HEK293 (cell line): Measurements from ENCODE around the gene SLC66A2.

Source experiments
- ATF2 ChIP-seq: fragments of 450-650 bp; formaldehyde crosslinking; IDR thresholded peaks from 2 replicates; pipeline ENCODE4 v1.5.1; 2016; ENCODE audit warnings: missing biosample characterization, missing genetic modification characterization, low read depth
- CTCF ChIP-seq: fragments of 450-650 bp; formaldehyde crosslinking; IDR thresholded peaks from 2 replicates; pipeline ENCODE4 v1.5.1; 2016; ENCODE audit warnings: missing biosample characterization, missing genetic modification characterization
- INSM2 ChIP-seq: fragments of 450-650 bp; formaldehyde crosslinking; IDR thresholded peaks from 2 replicates; pipeline ENCODE4 v1.5.1; 2016; ENCODE audit warnings: missing biosample characterization, missing genetic modification characterization
- RBAK ChIP-seq: fragments of 450-650 bp; formaldehyde crosslinking; IDR thresholded peaks from 2 replicates; pipeline ENCODE4 v1.5.1; 2016; ENCODE audit warnings: missing biosample characterization, missing genetic modification characterization
- REST ChIP-seq: fragments of 450-650 bp; formaldehyde crosslinking; IDR thresholded peaks from 2 replicates; pipeline ENCODE4 v1.5.1; 2016; ENCODE audit warnings: missing biosample characterization, missing genetic modification characterization
- ZIC2 ChIP-seq: fragments of 450-650 bp; formaldehyde crosslinking; IDR thresholded peaks from 2 replicates; pipeline ENCODE4 v1.5.1; 2016; ENCODE audit warnings: missing biosample characterization, missing genetic modification characterization
- ZNF26 ChIP-seq: fragments of 450-650 bp; formaldehyde crosslinking; IDR thresholded peaks from 2 replicates; pipeline ENCODE4 v1.5.1; 2016; ENCODE audit warnings: missing biosample characterization, missing genetic modification characterization
- ZNF416 ChIP-seq: fragments of 450-650 bp; formaldehyde crosslinking; IDR thresholded peaks from 2 replicates; pipeline ENCODE4 v1.5.1; 2016; ENCODE audit warnings: missing biosample characterization, missing genetic modification characterization
- ZNF510 ChIP-seq: fragments of 450-650 bp; formaldehyde crosslinking; IDR thresholded peaks from 2 replicates; pipeline ENCODE4 v1.5.1; 2018; ENCODE audit warnings: mild to moderate bottlenecking, missing genetic modification characterization, missing biosample characterization; ENCODE audit not compliant: insufficient replicate concordance
- ZNF624 ChIP-seq: fragments of 450-650 bp; formaldehyde crosslinking; IDR thresholded peaks from 2 replicates; pipeline ENCODE4 v1.5.1; 2017; ENCODE audit warnings: missing biosample characterization, missing genetic modification characterization
- ZNF830 ChIP-seq: fragments of 450-650 bp; IDR thresholded peaks from 2 replicates; pipeline ENCODE4 v1.5.0; 2018; ENCODE audit warnings: missing biosample characterization, missing genetic modification characterization, low read depth, mild to moderate bottlenecking, moderate library complexity
- ZSCAN5A ChIP-seq: fragments of 450-650 bp; formaldehyde crosslinking; IDR thresholded peaks from 2 replicates; pipeline ENCODE4 v1.5.1; 2016; ENCODE audit warnings: missing biosample characterization, missing genetic modification characterization

GRCh38 chr18:79887181-79888000 lies 64.1 kb downstream of the SLC66A2 start:
- no peak for TF ChIP-seq ATF2 (tag by site-specific recombination)
- TF ChIP-seq CTCF (tag by site-specific recombination) = no peak
- TF ChIP-seq ZNF26 (tag by site-specific recombination) = no peak
- no peak for TF ChIP-seq RBAK (tag by site-specific recombination)
- no peak for TF ChIP-seq ZNF830 (tag by site-specific recombination)
- no peak for TF ChIP-seq ZNF624 (tag by site-specific recombination)
- TF ChIP-seq INSM2 (tag by site-specific recombination) = no peak
- no peak for TF ChIP-seq REST (tag by site-specific recombination)
- TF ChIP-seq ZNF416 = no peak
- no peak for TF ChIP-seq ZNF510 (tag by site-specific recombination)
- TF ChIP-seq ZIC2 (tag by site-specific recombination) = no peak
- TF ChIP-seq ZSCAN5A (tag by site-specific recombination) = no peak
